GM19043 (cell line): ENCODE measurements around the gene CDH23.

ENCODE experiments used
- ATAC-seq: cut with Tn5 transposase; IDR thresholded peaks from one replicate; pipeline ENCODE4 v1.9.1; 2021; ENCODE audit warnings: low read depth; ENCODE audit not compliant: unreplicated experiment

The CDH23 gene

DNA sequence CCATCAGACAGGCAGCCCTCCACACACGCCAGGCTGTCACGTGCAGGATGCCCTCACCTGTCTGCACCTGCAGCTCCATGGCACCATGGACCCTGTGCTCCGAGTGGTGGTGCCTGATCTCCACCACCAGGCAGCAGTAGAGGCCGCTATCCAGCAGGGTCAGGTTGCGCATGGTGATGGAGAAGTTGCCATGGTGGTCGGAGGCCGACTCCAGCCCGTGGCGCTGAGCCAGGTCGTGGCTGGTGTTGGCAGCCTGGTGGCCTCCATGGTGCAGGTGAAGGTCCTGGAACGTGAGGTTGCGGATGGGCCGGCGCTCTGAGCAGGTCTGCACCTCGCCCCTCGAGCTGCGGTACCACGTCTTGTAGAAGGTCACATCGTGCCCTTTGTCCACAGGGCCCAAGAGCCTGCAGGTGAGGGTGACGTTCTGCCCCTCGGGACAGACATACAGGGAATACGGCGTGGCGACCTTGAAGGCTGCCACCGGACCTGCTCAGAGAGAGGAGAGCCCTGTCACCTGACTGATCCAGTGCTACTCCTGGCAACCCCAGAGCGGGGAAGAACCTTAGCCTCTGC is 364.9 kb downstream of the CDH23 start:
- no peak for ATAC-seq

DNA sequence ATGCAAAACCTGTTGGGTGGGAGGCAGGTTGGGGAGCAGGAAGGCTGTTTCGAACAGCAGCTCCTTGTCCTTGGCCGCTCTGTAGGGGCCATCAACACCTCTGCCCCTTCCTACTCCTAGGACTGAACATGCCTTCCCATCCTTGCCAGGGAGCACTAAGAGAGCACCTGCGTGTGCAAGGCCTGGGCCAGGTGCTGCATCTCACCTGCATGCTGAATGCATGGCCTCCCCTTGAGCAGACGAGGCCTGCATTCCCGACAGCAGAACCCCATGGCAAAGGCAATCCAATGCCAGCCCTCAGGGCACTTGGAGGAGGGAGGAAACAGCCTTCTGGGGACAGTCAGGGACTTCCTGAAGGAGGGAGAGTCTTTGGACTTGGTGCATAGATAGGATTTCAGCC is 365.6 kb downstream of the CDH23 start:
- no peak for ATAC-seq

DNA sequence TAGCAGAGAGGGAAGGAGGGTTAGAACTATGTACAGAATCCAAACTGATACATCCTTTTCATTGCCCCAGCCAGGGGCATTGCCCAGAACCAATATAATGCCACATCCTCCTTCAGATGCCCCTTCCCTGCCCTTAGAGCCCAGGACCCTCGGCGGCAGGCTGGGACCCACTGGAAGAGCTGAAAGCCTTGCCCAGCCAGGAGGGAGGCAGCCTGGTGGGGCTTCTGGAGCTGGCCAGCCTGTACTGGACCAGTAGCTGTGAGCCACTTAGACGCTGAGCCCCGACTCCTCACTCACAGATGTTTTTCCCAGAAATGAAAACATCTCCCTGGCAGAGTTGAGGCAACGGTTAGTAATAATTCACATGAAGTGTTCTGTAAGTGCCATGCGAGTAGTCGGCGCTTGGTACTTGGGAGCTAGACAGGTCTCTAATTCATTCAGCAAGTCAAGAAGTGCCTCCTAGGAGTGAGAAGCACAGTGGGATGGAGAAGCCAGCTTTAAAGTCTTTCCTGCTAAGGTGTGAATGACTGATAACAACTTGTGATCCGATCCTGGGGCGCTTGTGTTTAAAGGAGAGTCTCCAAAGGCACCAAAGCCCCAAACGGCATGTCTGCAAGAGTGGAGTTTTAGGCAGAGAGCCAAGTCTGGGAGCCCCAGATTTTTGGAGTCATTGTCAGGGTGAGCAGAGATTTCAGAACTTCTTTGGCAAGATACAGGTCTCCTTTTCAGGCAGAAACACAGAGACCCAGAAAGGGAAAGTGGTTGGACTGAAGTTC is 366.8 kb downstream of the CDH23 start:
- ATAC-seq: no peak

DNA sequence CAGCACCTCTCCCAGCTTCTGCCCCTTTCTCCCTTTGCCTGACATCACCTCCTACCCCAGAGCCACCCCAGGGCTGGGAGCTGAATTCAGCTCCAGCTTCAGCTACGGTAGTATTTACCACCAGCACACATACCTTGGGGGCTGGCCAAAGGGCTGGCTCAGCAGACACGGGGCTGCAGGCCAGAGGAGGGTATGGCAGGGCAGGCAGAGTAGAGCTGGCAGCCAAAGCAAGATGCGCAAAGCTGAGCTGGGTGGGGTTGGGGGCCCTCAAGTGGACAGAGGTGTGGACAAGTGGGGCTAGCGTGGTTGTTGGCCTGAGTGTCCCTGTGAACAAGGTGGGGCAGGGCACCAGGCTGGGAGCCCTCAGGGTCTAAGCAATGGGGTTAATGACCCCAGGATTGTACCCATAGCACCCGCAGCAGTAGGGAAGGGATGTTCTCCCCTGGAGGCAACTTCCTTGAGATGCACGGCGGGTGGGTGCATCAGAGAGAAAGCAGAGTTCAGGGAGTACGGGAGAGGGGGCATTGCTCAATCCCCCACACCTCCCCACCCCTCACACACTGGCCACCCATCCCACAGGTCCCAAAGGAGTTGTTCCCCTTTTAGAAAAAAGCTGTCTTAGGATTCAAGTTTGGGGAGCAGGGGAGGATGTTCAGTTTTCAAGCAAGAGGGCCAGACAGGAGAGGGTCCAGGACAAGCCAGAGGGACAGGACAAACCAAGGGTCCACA is 368.6 kb downstream of the CDH23 start:
- no peak for ATAC-seq

DNA sequence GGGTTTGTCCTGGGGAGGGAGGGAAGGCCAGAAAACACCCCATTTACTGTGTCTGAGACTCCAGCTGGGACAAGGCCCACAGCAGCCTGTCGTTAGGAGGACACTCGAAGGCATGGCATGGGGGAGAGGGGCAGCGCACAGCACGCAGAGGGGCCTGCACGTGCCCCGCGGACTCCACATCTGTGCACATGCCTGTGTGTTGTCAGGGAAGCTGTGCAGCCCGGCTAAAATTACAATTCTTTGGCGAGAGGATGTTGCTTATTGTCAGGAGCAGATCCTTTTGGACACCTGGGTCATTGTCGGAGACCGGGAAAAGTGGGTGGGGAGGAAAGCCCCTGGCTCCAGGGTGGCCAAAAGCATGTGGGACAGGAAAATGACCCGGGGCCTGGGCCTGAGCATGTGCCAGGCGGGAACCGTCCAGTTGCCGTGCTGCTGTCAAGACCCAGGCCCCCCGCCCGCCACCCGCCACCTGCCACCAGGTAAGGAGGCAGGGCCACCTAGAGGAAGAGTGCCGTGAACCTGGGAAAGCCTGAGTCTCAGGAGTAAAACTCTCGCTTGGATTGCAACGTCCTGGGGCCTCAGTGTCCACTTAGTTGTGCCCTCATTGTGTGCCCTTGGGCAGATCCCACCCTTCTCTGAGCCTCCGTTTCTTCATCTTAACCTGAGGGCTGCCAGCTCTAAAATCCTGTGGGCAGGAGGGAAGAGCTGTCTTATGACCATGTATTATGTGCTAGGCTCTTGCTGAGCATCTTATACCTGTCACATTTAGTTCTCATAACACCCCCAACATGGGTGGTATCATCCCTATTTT is 369.4 kb downstream of the CDH23 start:
- ATAC-seq: no peak

DNA sequence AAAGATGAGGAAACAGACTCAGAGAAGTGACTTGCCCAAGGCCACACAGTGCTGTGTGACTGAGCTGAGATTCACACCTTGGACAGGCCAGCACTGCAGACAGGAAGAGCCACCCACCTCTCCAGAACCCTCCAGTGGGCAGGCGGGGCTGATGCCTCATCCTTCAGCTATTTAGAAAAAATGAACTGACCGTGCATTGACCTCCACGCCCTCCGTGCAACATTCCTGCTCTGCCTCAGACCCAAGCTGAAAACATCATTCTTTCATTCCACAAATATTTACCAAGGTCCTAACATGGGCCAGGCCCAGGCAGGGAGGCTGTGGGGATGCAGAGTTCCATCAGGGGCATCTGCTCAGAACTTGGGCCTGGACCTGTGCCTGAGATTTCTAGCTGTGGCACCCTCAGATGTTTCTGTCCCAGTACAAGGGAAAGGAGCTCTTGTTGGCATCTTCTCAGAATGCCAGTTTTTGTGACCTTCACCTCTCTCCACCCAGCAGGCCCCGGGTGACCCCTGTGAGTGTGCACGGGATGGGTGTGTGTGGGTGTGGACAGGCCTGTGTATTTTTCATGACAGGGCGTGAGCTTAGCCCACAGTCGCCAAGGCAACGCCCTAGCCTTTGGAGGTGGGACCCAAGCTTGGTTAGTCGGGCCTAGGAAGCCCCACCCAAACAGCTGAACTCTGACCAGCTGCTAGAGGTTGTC is 370.1 kb downstream of the CDH23 start:
- no peak for ATAC-seq

DNA sequence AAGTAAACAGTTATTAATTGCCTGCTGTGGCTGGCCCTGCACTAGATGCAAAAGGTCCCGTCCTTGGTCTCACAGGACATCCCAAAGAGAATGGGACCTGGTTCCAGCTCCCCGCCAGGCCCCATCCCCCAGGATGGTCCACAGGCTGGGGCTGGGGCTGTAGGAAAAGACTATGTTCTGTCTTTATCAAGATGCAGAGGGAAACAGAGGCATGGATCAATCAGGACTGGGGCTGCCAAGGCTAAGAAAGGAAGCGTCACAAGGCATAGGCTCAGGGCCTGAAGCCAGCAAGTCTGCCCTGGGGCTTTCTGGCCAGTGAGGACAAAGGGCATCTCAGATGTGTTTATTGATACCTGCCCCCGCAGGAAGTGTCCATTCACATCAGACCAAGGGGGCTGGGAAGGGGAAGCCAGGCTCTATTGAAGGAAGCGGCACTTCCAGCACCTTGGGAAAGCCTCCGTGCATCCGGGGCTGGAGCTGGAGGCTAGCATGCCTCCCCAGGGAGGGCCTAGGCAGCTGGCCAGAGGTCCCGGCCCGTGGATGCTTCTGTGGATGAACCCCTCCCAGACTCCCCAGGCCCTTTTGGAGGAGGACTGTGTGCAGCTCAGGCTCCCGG is 370.8 kb downstream of the CDH23 start:
- no peak for ATAC-seq

DNA sequence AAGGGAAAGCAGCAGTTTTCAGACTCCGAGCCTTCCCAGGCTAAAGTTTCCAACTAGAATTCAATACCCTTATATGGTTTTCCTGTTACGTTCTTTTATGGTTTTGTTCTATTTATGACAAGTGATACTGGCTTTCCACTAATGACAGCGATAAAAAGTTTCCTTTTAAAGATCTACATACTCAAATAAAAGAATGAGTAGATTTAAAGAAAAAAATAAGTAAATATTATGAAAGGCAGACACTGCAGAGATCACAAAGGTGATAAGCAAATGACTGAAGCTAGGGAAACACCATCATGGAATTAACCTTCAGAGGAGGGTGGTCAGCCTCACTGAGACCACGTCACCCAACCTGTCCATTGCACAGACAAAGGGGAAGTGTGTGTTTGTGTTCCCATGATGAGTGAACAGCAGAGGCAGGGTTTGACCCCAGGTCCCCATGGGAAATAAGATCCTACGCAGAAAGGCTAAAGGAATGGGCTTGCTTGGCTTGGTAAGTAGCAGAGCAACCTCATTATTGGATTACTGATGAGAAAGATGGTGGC is 372.6 kb downstream of the CDH23 start:
- ATAC-seq: peak; percentile 20

DNA sequence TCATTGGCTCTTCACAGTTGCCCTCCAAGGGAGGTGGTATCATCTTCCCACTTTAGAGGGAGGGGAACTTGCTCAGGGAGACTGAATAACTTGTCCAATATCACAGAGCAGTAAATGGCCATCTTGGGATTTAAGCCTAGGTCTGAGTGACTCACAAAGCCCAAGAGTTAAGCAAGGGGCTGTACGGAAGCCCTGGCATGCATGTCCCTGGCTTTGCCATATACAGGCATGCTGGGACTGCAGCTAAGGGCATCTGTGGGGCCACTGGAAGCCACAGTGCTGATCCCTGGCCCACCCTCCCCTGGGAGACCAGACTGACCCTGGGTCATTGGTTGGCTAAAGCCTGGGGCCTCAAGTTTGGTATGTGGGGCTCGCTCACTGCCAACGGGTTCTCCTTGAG is 373.5 kb downstream of the CDH23 start:
- no peak for ATAC-seq

DNA sequence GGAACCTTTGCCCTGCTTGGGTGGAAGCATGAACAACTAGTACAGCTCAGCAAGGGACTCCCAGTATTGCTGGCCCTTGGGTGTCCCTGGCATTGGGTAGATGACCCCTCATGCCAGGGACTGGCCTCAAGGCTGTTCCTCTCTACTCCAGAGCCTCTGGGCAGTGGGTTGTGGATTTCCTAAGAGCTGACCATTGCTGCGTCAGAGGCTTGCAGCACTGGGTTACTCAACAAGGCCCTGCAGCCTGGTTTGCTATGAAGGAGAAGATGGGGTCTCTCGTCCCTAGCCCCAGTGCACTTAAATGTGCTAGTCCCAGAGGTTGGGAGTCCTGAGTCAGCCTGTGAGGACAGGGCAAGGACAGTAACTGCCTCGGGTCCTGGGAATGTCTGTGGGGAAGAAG is 374.1 kb downstream of the CDH23 start:
- ATAC-seq: no peak

DNA sequence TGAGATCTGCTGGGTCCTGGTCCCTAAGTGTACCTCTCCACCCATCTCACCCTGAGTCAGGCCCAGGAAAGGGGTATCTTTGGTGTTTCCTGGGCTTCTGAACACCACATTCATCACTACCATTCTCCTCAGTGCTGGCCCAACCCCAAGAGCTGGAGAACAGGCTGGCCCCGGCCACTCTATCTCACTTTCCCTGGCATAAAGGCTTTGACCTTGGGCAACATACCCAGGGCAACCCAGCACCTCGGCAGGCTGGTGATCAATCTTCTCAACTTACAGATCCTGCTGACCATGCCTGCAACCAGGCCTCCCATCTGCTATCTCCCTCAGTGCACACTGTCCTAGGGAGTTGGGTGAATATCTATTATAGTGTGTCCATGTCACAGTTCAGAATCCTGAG is 374.5 kb downstream of the CDH23 start:
- no peak for ATAC-seq

DNA sequence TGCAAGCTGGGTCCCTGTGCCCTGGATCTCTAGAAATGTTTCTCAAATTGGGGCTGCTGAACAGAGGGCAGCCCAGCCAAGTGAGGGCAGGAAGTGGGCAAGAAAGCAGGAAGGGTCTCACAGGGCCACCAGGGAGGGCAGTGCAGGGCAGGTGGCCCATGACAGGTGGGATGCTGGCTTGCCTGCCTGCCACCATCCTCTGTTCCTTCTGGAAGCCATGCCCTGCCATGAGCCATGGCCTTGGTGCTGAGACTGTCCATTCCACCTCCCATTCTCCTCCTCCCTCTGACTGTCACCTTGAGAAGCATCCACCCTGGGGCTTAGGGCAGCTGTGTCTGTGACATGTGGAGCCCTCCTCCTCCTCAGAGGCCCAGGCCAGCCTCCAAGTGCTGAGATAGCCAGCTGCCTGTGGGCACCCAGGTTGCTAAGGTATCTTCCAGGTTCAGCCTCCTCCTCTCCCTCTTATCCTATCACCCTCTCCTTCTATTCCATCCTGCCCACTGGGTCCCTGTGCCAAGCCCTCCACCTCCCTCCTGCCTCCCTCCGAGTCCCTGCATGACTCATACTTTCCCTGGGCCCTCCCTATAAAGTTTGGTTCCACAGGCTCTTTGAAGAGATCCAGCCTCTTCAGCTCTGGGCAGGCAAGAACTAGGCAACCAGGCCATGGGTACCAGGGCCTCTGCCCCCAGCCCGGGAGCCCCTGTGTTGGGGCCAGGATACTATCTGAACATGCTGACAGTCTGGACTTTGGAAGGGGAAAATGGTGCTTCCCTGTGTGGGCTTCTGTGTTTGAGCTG is 375.3 kb downstream of the CDH23 start:
- ATAC-seq: no peak

DNA sequence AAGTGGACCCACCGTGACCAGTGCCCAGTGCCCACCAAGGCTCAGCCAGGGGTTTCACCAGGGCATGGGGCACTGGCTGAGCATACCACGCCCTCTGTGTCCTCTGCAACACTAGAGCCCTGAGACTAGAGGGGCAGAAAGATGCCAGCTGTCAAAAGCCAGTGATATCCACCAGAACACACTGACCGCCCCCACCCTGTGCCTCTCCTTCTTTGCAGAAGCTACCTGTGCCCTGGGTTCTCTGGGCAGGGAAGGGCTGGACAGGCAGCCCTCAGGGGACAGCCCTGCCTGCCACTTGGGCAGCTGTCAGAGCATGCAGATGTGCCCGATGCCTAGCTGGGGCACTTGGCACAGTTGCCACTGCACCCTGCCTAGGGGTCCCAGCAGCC is 376.1 kb downstream of the CDH23 start:
- no peak for ATAC-seq

DNA sequence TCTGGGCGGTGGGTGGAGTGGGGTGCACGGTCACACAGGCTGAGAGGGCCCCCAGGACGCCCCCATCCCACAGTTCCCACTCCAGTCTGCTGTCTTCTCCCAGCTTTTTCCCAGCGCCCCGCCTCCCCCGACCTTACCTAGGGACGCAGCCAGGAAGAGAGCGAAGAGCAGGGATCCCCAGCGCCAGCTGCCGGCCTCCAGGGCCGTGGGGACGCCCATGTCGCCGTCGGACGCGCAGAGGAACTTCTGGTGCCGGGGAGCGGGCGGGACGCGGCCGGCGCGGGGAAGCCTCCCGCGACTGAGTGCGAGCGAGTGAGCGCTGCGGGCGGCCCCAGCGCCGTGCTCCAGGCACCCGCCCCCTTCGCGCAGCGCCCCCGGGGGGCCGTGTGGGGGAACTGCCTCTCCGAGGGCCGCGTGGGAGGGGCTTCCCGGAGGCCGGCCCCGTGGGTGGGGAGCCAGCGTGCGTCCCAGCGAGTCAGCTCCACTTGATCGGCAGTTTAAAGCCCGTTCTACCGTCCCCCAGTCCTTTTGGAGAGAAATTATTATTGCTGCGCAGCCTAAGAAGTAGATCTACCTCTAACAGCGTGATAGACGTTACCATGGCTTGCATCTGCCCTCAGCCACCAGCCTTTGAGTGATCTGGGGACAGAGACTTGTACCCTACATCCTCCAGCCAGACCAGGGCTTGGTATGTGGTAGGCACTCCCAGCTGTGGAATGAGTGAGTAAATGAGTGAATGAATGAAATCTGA is 376.7 kb downstream of the CDH23 start, which contains the start of gene VSIR:
VSIR (minus strand) TSS at position 300 of the 751 bp plus-strand sequence; CDS start at position 219, 81 bp downstream.
- ATAC-seq: peak; percentile 54

DNA sequence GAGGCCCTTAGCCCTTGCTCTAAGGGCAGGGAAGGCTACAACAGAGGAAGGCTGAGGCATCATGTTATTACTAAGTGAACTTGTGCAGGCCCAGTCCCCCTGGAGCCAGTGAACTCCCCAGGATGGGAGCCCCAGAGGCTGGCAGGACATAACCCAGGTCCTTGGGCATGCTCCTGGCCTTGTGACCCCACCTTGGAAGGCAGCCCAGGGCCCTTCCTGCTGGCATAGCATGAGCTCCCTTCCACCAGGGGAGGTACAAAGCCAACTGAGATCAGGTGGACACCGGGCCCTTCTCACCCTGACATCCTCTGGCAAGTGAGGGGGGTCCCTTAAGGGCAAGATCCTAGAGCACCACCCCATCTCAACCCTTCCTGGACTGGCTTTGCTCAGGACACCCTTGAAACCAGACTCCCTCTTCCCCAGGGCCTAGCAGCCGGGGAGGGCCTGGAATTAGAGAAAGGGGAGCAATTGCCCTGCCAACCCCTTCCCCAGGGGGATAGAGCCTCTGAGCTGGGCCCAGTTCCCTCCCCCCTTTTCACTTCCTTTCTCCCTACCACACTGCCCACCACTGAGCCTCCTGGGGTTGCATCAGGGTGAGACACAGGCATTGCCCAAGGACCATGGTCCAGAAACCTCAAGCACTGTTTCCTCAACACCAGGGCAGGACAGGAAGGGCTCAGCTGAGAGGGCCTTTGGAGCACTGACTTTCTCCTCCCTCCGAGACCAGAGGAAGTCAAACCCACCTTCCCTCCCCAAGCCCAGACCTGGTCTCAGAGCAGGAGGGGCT is 378.4 kb downstream of the CDH23 start:
- no peak for ATAC-seq

DNA sequence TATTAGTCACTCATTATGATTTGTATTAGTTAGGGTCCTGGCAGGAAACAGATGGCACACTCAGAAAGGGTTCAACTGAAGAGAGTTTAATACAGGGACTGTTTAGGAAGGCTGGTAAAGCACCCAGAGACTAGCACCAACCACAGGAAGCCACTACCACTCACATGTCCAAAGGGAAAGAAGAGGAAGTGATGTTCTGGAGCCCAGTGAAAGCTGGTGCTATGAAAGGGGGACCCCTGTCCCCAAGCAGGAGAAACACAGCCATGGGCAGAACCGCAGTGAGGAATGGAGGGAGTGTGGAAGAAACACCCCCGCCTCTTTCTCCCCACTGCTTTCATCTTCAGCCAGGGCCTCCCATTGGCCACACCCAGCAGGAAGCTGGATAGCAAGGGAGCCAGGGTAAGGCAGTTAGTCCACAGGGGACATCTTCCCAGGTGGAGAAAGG is 379.8 kb downstream of the CDH23 start:
- ATAC-seq: no peak
